ENCODE results near the gene FAR2.

DNA sequence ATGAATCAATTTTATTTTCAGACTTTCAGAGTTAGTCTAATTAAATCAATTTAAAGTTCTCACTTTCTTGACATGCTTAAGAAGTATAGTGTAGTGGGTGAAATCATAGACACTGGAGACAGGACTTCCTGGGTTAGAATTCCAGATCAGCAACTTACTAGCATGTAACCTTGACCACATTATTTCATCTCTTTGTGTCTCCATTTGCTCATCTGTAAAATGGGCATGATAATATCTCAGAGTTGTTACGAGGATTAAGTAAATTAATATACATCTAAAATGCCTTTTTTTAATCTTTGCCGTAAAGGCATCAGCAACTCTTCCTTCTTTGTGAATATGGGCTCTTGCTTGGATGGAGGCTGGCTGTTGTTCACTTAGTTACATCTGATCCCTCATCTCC, 233.2 kb downstream of the FAR2 start:
- TF ChIP-seq, protein P1, sequence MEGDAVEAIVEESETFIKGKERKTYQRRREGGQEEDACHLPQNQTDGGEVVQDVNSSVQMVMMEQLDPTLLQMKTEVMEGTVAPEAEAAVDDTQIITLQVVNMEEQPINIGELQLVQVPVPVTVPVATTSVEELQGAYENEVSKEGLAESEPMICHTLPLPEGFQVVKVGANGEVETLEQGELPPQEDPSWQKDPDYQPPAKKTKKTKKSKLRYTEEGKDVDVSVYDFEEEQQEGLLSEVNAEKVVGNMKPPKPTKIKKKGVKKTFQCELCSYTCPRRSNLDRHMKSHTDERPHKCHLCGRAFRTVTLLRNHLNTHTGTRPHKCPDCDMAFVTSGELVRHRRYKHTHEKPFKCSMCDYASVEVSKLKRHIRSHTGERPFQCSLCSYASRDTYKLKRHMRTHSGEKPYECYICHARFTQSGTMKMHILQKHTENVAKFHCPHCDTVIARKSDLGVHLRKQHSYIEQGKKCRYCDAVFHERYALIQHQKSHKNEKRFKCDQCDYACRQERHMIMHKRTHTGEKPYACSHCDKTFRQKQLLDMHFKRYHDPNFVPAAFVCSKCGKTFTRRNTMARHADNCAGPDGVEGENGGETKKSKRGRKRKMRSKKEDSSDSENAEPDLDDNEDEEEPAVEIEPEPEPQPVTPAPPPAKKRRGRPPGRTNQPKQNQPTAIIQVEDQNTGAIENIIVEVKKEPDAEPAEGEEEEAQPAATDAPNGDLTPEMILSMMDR (optimal IDR thresholded peaks at IDR 0.05 in 1 of 3, IDR thresholded peaks at IDR 0.05 in 1 of 3, conservative IDR thresholded peaks at IDR 0.05 in 1 of 3; ENCODE audit: extremely low read depth in 1 of 3, insufficient read depth in 2 of 3, low read length in 3 of 3), result no peak
- TF ChIP-seq EZH2 (IDR thresholded peaks at IDR 0.05; ENCODE audit: low read length), result no peak

Data from keratinocyte (primary cell).